ENCODE results near the gene HNRNPDL. TPM values are rescaled to one million over a fixed set of nuclear protein-coding genes. Genes with fewer than 3 reads are reported as not detected.

HNRNPDL gene
- total and polyA plus RNA-seq, 7 donors: 145 to 488 (median 362) TPM

DNA sequence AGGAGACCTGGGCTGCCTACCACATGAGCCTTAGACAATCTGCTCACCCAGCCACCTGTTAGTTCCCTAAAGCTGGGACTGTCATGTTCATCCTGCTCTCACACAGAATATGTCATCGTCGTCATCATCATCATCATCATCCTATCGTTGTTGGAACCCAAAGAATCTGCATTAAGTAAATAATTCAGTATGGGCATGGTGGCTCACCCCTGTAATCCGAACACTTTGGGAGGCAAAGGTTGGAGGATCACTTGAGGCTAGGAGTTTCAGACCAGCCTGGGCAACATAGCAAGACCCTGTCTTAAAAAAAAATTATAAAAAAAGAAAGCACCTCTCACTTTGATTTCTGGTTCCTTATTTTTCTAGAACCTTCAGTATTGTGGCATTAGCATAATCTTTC lies 6.5 kb upstream of the HNRNPDL start:
- no peaks in the 10 kb centered on the region for H3K9me3 ChIP-seq
- WGBS, 3 donors: 97 to 98% (median 97%) methylated on average over 4 of the region's 4 CpGs
- H3K4me3 ChIP-seq: no peak overlapping the region
- no peak for ATAC-seq
- peaks cover 2% of the 10 kb centered on the region for H3K4me1 ChIP-seq
- H3K27ac ChIP-seq: no peak overlapping the region
- no peaks in the 10 kb centered on the region for H3K36me3 ChIP-seq (ENCODE audit: insufficient read depth in 1 of 2, low read depth in 1 of 2)
- intact Hi-C loops (cut with DNase I): loop anchor here (10.0 kb wide), 1 partner anchor 152 kb away; no protein-coding TSS in a partner anchor
- no peaks in the 10 kb centered on the region for H3K27me3 ChIP-seq (ENCODE audit: insufficient read depth in 3 of 3, low read length in 2 of 3)
- no peak for DNase-seq
- no peak for TF ChIP-seq CTCF (IDR thresholded peaks at IDR 0.05)

- 97 to 99% (median 97%) methylated on average over 5 of the region's 5 CpGs for WGBS, 3 donors
- intact Hi-C loops (cut with DNase I): loop anchor here (10.0 kb wide), 1 partner anchor 151 kb away; no protein-coding TSS in a partner anchor
- no peaks in the 10 kb centered on the region for H3K36me3 ChIP-seq (ENCODE audit: insufficient read depth in 1 of 2, low read depth in 1 of 2)
- H3K4me3 ChIP-seq: no peak overlapping the region
- no peak overlapping the region for H3K27ac ChIP-seq
- H3K4me1 ChIP-seq: peaks cover 5% of the 10 kb centered on the region
- no peaks in the 10 kb centered on the region for H3K27me3 ChIP-seq (ENCODE audit: insufficient read depth in 3 of 3, low read length in 2 of 3)
- DNase-seq (no peak), ATAC-seq (no peak)
- TF ChIP-seq CTCF (IDR thresholded peaks at IDR 0.05): no peak
- no peaks in the 10 kb centered on the region for H3K9me3 ChIP-seq
Measured at GRCh38 chr4:82436130-82436529, 5.9 kb upstream of the HNRNPDL start.

DNA sequence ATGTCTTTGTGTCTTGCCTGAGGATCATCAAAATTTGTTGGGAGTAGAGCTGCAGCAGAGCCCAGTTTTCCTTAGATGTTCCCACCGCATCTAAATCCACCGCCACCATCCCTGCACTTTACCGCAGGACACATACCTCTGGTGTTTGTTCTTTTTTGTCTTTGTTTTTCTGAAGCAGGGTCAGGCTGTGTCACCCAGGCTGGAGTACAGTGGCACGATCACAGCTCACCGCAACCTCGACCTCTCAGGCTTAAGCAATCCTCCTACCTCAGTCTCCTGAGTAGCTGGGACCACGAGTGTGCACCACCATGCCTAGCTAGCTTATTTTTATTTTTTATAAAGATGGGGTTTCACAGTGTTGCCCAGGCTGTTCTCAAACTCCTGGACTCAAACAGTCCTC lies 4.7 kb upstream of the HNRNPDL start:
- no peak for TF ChIP-seq CTCF (IDR thresholded peaks at IDR 0.05)
- DNase-seq (no peak), ATAC-seq (no peak)
- peaks cover 8% of the 10 kb centered on the region for H3K4me1 ChIP-seq
- 95 to 97% (median 96%) methylated on average over 7 of the region's 7 CpGs for WGBS, 3 donors
- intact Hi-C loops (cut with DNase I): loop anchor here (10.0 kb wide), 1 partner anchor 150 kb away; no protein-coding TSS in a partner anchor
- H3K9me3 ChIP-seq: no peaks in the 10 kb centered on the region
- H3K36me3 ChIP-seq (ENCODE audit: insufficient read depth in 1 of 2, low read depth in 1 of 2): no peaks in the 10 kb centered on the region
- no peaks in the 10 kb centered on the region for H3K27me3 ChIP-seq (ENCODE audit: insufficient read depth in 3 of 3, low read length in 2 of 3)
- no peak overlapping the region for H3K4me3 ChIP-seq
- no peak overlapping the region for H3K27ac ChIP-seq

GRCh38 chr4:82433791-82434190 lies 3.5 kb upstream of the HNRNPDL start:
- H3K27me3 ChIP-seq (ENCODE audit: insufficient read depth in 3 of 3, low read length in 2 of 3): no peaks in the 10 kb centered on the region

More at GRCh38 chr4:82433791-82434190, 3.5 kb upstream of the HNRNPDL start:
- H3K4me3 ChIP-seq: no peak overlapping the region
- ATAC-seq (no peak), DNase-seq (no peak)
- 63 to 81% (median 79%) methylated on average over 2 of the region's 2 CpGs for WGBS, 3 donors
- H3K4me1 ChIP-seq: peaks cover 8% of the 10 kb centered on the region
- no peak for TF ChIP-seq CTCF (IDR thresholded peaks at IDR 0.05)
- intact Hi-C loops (cut with DNase I): loop anchor here (10.0 kb wide), 1 partner anchor 149 kb away; no protein-coding TSS in a partner anchor
- H3K27ac ChIP-seq: no peak overlapping the region
- no peaks in the 10 kb centered on the region for H3K9me3 ChIP-seq
- H3K36me3 ChIP-seq (ENCODE audit: insufficient read depth in 1 of 2, low read depth in 1 of 2): no peaks in the 10 kb centered on the region

Data from psoas muscle (tissue), 8 donors.